LoVo (cell line): ENCODE data around the gene RFLNA.
"Not testable (repeated sequence)": the region's sequence is repeated elsewhere in the genome, so short reads cannot be mapped to it uniquely, and the experiment has no call there.

Source experiments
- DNase-seq: peaks from one replicate; pipeline ENCODE4 v3.0.0-alpha.2; 2016; ENCODE audit warnings: low spot score

RFLNA gene

GRCh38 chr12:124319368-124320050 lies 24.6 kb downstream of the RFLNA start:
- no peak for DNase-seq

- peak; percentile 65 for DNase-seq
Observed at GRCh38 chr12:124321040-124321481, 26.2 kb downstream of the RFLNA start.

- DNase-seq = no peak
Observed at GRCh38 chr12:124321556-124322270, 26.8 kb downstream of the RFLNA start.

GRCh38 chr12:124322271-124322998 lies 27.5 kb downstream of the RFLNA start:
- no peak for DNase-seq

GRCh38 chr12:124322999-124323328 lies 28.1 kb downstream of the RFLNA start:
- not testable (repeated sequence) for DNase-seq

GRCh38 chr12:124323771-124324530 lies 29.1 kb downstream of the RFLNA start:
- no peak for DNase-seq

GRCh38 chr12:124324803-124325705 lies 30.2 kb downstream of the RFLNA start:
- DNase-seq = no peak

GRCh38 chr12:124326104-124326503 lies 31.2 kb downstream of the RFLNA start:
- no peak for DNase-seq

GRCh38 chr12:124326871-124327270 lies 32.0 kb downstream of the RFLNA start:
- no peak for DNase-seq

GRCh38 chr12:124327362-124328043 lies 32.6 kb downstream of the RFLNA start:
- no peak for DNase-seq

GRCh38 chr12:124328116-124328515 lies 33.2 kb downstream of the RFLNA start:
- no peak for DNase-seq

GRCh38 chr12:124328636-124329035 lies 33.7 kb downstream of the RFLNA start:
- no peak for DNase-seq

- DNase-seq = no peak
Observed at GRCh38 chr12:124332058-124332672, 37.3 kb downstream of the RFLNA start.

- DNase-seq = no peak
Observed at GRCh38 chr12:124332900-124333299, 38.0 kb downstream of the RFLNA start.

GRCh38 chr12:124333724-124334123 lies 38.8 kb downstream of the RFLNA start:
- DNase-seq = no peak

GRCh38 chr12:124334266-124334665 lies 39.4 kb downstream of the RFLNA start:
- DNase-seq = no peak

- no peak for DNase-seq
Observed at GRCh38 chr12:124334976-124335375, 40.1 kb downstream of the RFLNA start.

GRCh38 chr12:124335426-124336183 lies 40.7 kb downstream of the RFLNA start:
- no peak for DNase-seq

GRCh38 chr12:124336184-124336437 lies 41.2 kb downstream of the RFLNA start:
- no peak for DNase-seq
